Naive thymus-derived CD4-positive, alpha-beta T cell (primary cell): ENCODE measurements around the gene CRTC1. TPM values are rescaled to one million over a fixed set of nuclear protein-coding genes. Genes with fewer than 3 reads are reported as not detected.

ENCODE experiments used
- ATAC-seq: fragments of 150-1000 bp; cut with Tn5 transposase; 2 replicates; pipeline ENCODE4 v1.10.0; 2021; ENCODE audit warnings: mild to moderate bottlenecking, moderate library complexity
- CTCF ChIA-PET: fragments of 350-600 bp; sonication (Branson Sonifier 250); formaldehyde crosslinking; loops from one replicate; lab custom pipeline; 2021; ENCODE audit warnings: antibody characterized with exemption; lab: Charles Lee
- POLR2A ChIA-PET: fragments of 350-600 bp; sonication (Branson Sonifier 250); formaldehyde crosslinking; loops from one replicate; lab custom pipeline; 2021; ENCODE audit warnings: antibody characterized with exemption, inconsistent platforms; lab: Charles Lee
- DNase-seq, 9 donors: peaks; one replicate each; pipeline versions ENCODE4 v3.0.0 to v3.0.0-alpha.2; 2020 to 2022; ENCODE audit warnings: mixed read lengths in 1 of 9
- H3K27ac ChIP-seq: one replicate; pipeline ENCODE4 v1.7.0; 2013; ENCODE audit warnings: mild to moderate bottlenecking, low read depth, low read length, moderate library complexity
- H3K27me3 ChIP-seq, 2 donors: one replicate each; pipeline ENCODE4 v1.7.0; 2013; ENCODE audit warnings: low read length in 2 of 2, mild to moderate bottlenecking in 2 of 2, moderate library complexity in 2 of 2; ENCODE audit not compliant: control insufficient read depth in 2 of 2, insufficient read depth in 2 of 2
- H3K36me3 ChIP-seq, 3 experiments: 1 replicate in 2 of 3; 2 replicates in 1 of 3; pipeline ENCODE4 v1.7.0; 2013; ENCODE audit warnings: low read length in 3 of 3, mild to moderate bottlenecking in 3 of 3, moderate library complexity in 1 of 3; ENCODE audit not compliant: insufficient read depth in 3 of 3, control insufficient read depth in 2 of 3
- H3K4me1 ChIP-seq, 2 donors: one replicate each; pipeline ENCODE4 v1.7.0; 2013; ENCODE audit warnings: low read length in 2 of 2, mild to moderate bottlenecking in 2 of 2, moderate library complexity in 1 of 2; ENCODE audit not compliant: control insufficient read depth in 2 of 2, insufficient read depth in 2 of 2
- H3K4me3 ChIP-seq: 2 replicates; pipeline ENCODE4 v1.7.0; 2013; ENCODE audit warnings: mild to moderate bottlenecking, low read length
- H3K9me3 ChIP-seq, 3 experiments: 1 replicate in 2 of 3; 2 replicates in 1 of 3; pipeline ENCODE4 v1.7.0; 2013; ENCODE audit warnings: low read length in 3 of 3; ENCODE audit not compliant: control insufficient read depth in 2 of 3
- H3K27ac Mint-ChIP-seq, 9 donors: one replicate each; pipeline ENCODE4 v1.8.0; 2020 to 2022; ENCODE audit warnings: mixed read lengths in 9 of 9, mild to moderate bottlenecking in 8 of 9, moderate library complexity in 5 of 9, inconsistent platforms in 2 of 9
- H3K27me3 Mint-ChIP-seq, 5 donors: one replicate each; pipeline ENCODE4 v1.8.0; 2021 to 2022; ENCODE audit warnings: mixed read lengths in 5 of 5, mild to moderate bottlenecking in 1 of 5
- H3K36me3 Mint-ChIP-seq, 5 donors: one replicate each; pipeline ENCODE4 v1.8.0; 2020 to 2022; ENCODE audit warnings: mixed read lengths in 5 of 5, mild to moderate bottlenecking in 3 of 5, inconsistent platforms in 1 of 5
- H3K4me1 Mint-ChIP-seq, 7 donors: one replicate each; pipeline ENCODE4 v1.8.0; 2020 to 2022; ENCODE audit warnings: mixed read lengths in 7 of 7, mild to moderate bottlenecking in 3 of 7, inconsistent platforms in 1 of 7
- H3K4me3 Mint-ChIP-seq, 10 donors: one replicate each; pipeline ENCODE4 v1.8.0; 2020 to 2022; ENCODE audit warnings: mild to moderate bottlenecking in 10 of 10, mixed read lengths in 10 of 10, moderate library complexity in 6 of 10, inconsistent platforms in 2 of 10
- H3K9me3 Mint-ChIP-seq, 11 donors: one replicate each; pipeline ENCODE4 v1.8.0; 2020 to 2022; ENCODE audit warnings: mixed read lengths in 11 of 11, mild to moderate bottlenecking in 4 of 11, inconsistent platforms in 1 of 11, moderate library complexity in 1 of 11
- intact Hi-C, 2 donors: fragments of 100-400 bp; cut with micrococcal nuclease; formaldehyde crosslinking; loops; one replicate each; pipeline ENCODE4 v1.15.1; 2023
- polyA plus RNA-seq, 2 donors: library from polyadenylated mRNA; unstranded; fragments of 300-500 nt; fragmentation: Illumina TruSeq; gene quantifications; one replicate each; pipeline ENCODE4 v1.2.3, GENCODE V29; 2021
- total RNA-seq, 6 experiments: library from RNA in 5 of 6; stranded (reverse) in 5 of 6; gene quantifications; 1 replicate in 5 of 6; 2 replicates in 1 of 6; pipeline ENCODE4 v1.2.3 and lab custom pipeline; 2021 to 2026

Gene CRTC1
- total and polyA plus RNA-seq, 7 experiments from 2014 or later: 0.97 to 23.4 (median 20.5) TPM

DNA sequence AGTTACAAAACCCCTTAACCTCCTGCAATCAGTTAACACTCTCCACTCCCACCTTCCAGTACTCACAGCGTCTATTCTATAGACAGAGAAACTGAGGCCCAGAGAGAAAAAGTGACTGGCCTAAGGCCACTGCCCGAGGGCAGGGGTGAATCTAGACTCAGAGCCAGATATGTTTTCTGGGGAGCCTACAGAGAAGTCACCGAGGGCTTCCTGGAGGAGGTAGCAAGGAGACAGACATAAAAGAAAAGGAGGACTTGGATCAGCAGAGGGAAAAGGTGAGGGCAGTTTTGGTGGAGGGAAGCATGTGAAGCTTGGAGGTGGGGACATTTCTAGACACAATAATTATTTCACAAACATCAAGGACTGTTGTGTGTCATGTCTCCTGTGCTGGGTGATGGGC is 109.2 kb downstream of the CRTC1 start:
- intact Hi-C loops: no loop called here
- Mint-ChIP-seq H3K4me1 (peaks cover 12 to 28% (median 18%) of the 10 kb centered on the region in 7 donors), H3K36me3 (peaks cover 0 to 5% (median 0%) of the 10 kb centered on the region in 5 donors), H3K27ac (peak overlapping the region in 1 of 9 donors; percentile 42), H3K9me3 (peaks cover 0 to 6% (median 0%) of the 10 kb centered on the region in 11 donors), H3K4me3 (no peak overlapping the region), H3K27me3 (peaks cover 51 to 83% (median 59%) of the 10 kb centered on the region in 5 donors)
- POLR2A ChIA-PET: no interaction called here
- no peaks in the 10 kb centered on the region for H3K36me3 ChIP-seq
- ATAC-seq (no peak), DNase-seq (no peak)
- no peaks in the 10 kb centered on the region for H3K9me3 ChIP-seq
- CTCF ChIA-PET: no interaction called here
- H3K4me1 ChIP-seq: peaks cover 11 to 20% of the 10 kb centered on the region in 2 donors
- no peak overlapping the region for H3K4me3 ChIP-seq
- H3K27me3 ChIP-seq: peaks cover 2 to 26% of the 10 kb centered on the region in 2 donors
- H3K27ac ChIP-seq: no peak overlapping the region

DNA sequence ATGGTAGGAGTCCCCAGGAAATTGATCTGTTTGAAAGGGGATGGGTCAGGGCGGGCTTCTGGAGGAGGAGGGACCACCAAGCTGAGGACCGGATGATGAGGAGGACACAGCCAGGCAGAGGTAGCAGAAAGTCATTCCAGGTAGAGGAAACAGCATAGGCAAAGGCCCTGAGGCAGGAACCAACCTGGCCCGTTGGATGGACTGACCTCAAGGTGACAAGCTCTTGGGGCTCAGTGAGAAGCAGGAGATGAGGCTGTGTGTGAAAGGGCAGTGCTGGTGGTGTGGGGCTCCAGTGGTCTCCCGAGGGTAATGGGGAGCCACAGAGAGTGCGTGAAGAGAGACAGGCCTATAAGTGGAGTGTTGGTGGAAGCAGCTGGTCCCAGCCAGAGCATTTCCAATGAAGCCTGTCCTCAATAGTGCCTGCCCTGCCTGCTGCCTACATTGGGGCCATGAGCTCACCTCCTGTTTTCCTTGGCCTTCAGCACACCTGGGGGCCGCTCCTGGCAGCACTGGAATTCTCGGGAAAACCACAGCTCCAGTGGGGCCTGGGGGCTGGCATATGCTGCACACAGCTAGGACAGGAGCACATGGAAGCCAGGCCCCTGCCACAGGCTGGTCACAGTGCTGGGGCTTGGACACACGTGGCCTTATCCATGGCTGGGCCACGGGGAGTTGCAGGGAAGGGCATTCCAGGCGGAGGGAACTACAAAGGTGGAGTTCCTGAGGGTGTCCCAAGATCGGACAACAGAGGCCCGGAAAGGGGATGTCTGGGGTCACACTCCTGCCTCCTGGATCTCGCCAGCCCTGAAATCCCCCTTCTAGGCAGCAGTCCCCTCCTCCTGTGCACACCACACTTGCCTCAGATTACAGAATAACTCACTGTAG is 109.9 kb downstream of the CRTC1 start:
- no peaks in the 10 kb centered on the region for H3K9me3 ChIP-seq
- no peak overlapping the region for H3K4me3 ChIP-seq
- H3K9me3 Mint-ChIP-seq: peaks cover 0 to 6% (median 0%) of the 10 kb centered on the region in 11 donors
- ATAC-seq (no peak), DNase-seq (no peak)
- H3K27ac ChIP-seq: no peak overlapping the region
- peaks cover 0 to 5% (median 0%) of the 10 kb centered on the region in 5 donors for H3K36me3 Mint-ChIP-seq
- ChIA-PET CTCF (no interaction called here), POLR2A (no interaction called here)
- no peak overlapping the region for H3K4me3 Mint-ChIP-seq
- peaks cover 2 to 25% of the 10 kb centered on the region in 2 donors for H3K27me3 ChIP-seq
- peaks cover 10 to 24% (median 16%) of the 10 kb centered on the region in 7 donors for H3K4me1 Mint-ChIP-seq
- H3K4me1 ChIP-seq: peaks cover 11 to 20% of the 10 kb centered on the region in 2 donors
- intact Hi-C loops: no loop called here
- peak overlapping the region in 1 of 9 donors; percentile 42 for H3K27ac Mint-ChIP-seq
- H3K36me3 ChIP-seq: no peaks in the 10 kb centered on the region
- H3K27me3 Mint-ChIP-seq: peaks cover 45 to 76% (median 57%) of the 10 kb centered on the region in 5 donors

DNA sequence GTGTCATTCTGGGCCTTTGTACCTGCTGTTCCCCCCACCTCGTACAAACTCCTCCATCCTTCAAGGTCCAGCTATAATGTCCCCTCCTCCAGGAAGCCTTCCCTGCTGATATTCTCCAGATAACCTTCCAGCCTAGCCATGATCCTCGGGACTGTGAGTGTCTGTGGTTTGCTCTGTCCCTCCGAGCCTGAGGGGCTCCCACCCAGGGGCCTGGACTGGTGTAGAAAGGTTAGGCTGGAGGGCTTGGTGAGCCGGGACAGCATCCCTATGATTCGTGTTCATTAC is 110.5 kb downstream of the CRTC1 start:
- peaks cover 2 to 19% of the 10 kb centered on the region in 2 donors for H3K27me3 ChIP-seq

DNA sequence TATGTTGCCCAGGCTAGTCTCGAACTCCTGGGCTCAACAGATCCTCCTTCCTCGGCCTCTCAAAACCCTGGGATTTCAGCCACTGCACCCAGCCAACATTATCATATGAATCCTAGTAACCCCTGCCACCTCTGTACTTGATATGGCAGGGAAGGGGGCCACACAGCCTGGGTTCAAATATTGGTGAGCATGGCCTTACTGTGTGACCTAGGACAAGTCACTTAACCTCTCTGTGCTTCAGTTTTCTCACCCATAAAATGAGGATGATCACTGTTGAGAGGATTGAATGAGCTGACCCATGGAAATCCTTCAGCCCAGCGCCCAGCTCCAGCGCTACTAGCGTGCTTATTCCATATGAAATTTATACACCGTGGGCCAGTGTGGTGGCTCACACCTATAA is 111.2 kb downstream of the CRTC1 start:
- peaks cover 0 to 6% (median 0%) of the 10 kb centered on the region in 11 donors for H3K9me3 Mint-ChIP-seq
- POLR2A ChIA-PET: interaction anchor here (0.7 kb wide), 1 partner anchor 14 kb away, joined by 4 read pairs; no protein-coding TSS in a partner anchor
- Histone ChIP-seq H3K27ac (no peak overlapping the region), H3K9me3 (no peaks in the 10 kb centered on the region), H3K4me1 (peaks cover 0 to 8% of the 10 kb centered on the region in 2 donors), H3K36me3 (no peaks in the 10 kb centered on the region), H3K4me3 (no peak overlapping the region), H3K27me3 (peaks cover 2 to 16% of the 10 kb centered on the region in 2 donors)
- no peak overlapping the region for H3K4me3 Mint-ChIP-seq
- intact Hi-C loops: no loop called here
- H3K27me3 Mint-ChIP-seq: peaks cover 41 to 65% (median 51%) of the 10 kb centered on the region in 5 donors
- peaks cover 0 to 4% (median 0%) of the 10 kb centered on the region in 5 donors for H3K36me3 Mint-ChIP-seq
- no peak for DNase-seq
- peaks cover 4 to 14% (median 7%) of the 10 kb centered on the region in 7 donors for H3K4me1 Mint-ChIP-seq
- H3K27ac Mint-ChIP-seq: no peak overlapping the region
- ATAC-seq: no peak
- CTCF ChIA-PET: no interaction called here

More for the DNA sequence above, 110.5 kb downstream of the CRTC1 start:
- H3K9me3 ChIP-seq: no peaks in the 10 kb centered on the region
- Mint-ChIP-seq H3K36me3 (peaks cover 0 to 5% (median 0%) of the 10 kb centered on the region in 5 donors), H3K4me1 (peaks cover 7 to 20% (median 13%) of the 10 kb centered on the region in 7 donors), H3K4me3 (no peak overlapping the region), H3K27ac (no peak overlapping the region), H3K27me3 (peaks cover 45 to 72% (median 57%) of the 10 kb centered on the region in 5 donors), H3K9me3 (peaks cover 0 to 6% (median 0%) of the 10 kb centered on the region in 11 donors)
- H3K4me1 ChIP-seq: peaks cover 7 to 15% of the 10 kb centered on the region in 2 donors
- CTCF ChIA-PET: no interaction called here
- no peak overlapping the region for H3K4me3 ChIP-seq
- no peak overlapping the region for H3K27ac ChIP-seq
- H3K36me3 ChIP-seq: no peaks in the 10 kb centered on the region
- no peak for DNase-seq
- ATAC-seq: no peak
- intact Hi-C loops: no loop called here
- POLR2A ChIA-PET: interaction anchor here (0.7 kb wide), 1 partner anchor 13 kb away, joined by 4 read pairs; no protein-coding TSS in a partner anchor

DNA sequence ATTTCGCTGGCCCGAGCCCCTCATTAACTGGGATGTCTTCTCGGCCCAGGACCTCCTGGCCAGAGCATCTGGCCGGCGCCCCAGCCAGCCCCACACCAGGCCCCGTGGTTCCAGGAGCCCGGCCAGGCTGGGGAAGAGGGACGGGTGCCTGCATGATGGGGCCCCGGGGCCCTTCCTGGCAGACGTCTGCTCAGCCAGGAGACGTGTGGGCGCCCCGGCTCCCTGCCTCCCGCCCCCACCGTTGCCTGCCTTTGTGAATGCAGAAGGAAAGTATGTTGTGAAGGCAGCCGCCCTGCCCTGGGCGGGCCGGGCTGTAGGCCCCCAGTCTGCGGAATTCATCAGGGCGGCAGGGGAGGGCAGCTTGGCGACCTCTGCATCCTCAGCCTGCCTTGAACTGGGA is 112.1 kb downstream of the CRTC1 start:
- peaks cover 0 to 7% (median under 1%) of the 10 kb centered on the region in 7 donors for H3K4me1 Mint-ChIP-seq
- Histone ChIP-seq H3K9me3 (no peaks in the 10 kb centered on the region), H3K36me3 (no peaks in the 10 kb centered on the region), H3K27ac (no peak overlapping the region), H3K27me3 (peaks cover under 1 to 12% of the 10 kb centered on the region in 2 donors), H3K4me1 (peaks cover 0 to 5% of the 10 kb centered on the region in 2 donors), H3K4me3 (no peak overlapping the region)
- no peak overlapping the region for H3K27ac Mint-ChIP-seq
- H3K27me3 Mint-ChIP-seq: peaks cover 35 to 57% (median 45%) of the 10 kb centered on the region in 5 donors
- no peak for DNase-seq
- ATAC-seq: no peak
- no peak overlapping the region for H3K4me3 Mint-ChIP-seq
- CTCF ChIA-PET: no interaction called here
- POLR2A ChIA-PET: no interaction called here
- peaks cover 0 to 6% (median 0%) of the 10 kb centered on the region in 11 donors for H3K9me3 Mint-ChIP-seq
- H3K36me3 Mint-ChIP-seq: no peaks in the 10 kb centered on the region
- intact Hi-C loops: no loop called here

DNA sequence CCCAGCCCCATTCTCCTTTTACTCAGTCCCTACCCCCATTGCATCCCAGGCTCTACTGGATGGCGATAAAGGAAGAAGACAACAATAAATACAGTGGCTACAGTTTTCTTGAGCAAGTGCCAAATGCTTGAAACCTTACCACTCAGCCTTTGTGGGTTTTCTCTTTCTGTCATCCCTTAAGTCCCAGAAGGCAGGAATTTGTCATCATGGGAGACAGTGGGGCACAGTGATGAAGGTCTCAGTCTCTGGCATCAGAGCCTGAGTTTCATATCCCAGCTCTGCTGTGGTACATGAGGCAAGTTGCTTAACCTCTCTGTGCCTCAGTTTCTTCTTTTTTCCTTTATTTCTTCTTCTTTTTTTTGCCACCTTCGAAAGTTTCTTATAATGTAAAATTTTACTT is 112.8 kb downstream of the CRTC1 start:
- no peaks in the 10 kb centered on the region for H3K4me1 ChIP-seq
- peaks cover 0 to 10% of the 10 kb centered on the region in 2 donors for H3K27me3 ChIP-seq
- H3K4me3 ChIP-seq: no peak overlapping the region
- Mint-ChIP-seq H3K27me3 (peaks cover 34 to 51% (median 38%) of the 10 kb centered on the region in 5 donors), H3K4me1 (peaks cover 0 to 5% (median 0%) of the 10 kb centered on the region in 7 donors), H3K36me3 (no peaks in the 10 kb centered on the region), H3K9me3 (peaks cover 0 to 6% (median 0%) of the 10 kb centered on the region in 11 donors), H3K27ac (no peak overlapping the region), H3K4me3 (no peak overlapping the region)
- H3K9me3 ChIP-seq: no peaks in the 10 kb centered on the region
- ChIA-PET CTCF (interaction anchor here (0.6 kb wide), 1 partner anchor 1140 kb away, joined by 4 read pairs; no protein-coding TSS in a partner anchor), POLR2A (no interaction called here)
- no peak overlapping the region for H3K27ac ChIP-seq
- no peak for ATAC-seq
- no peak for DNase-seq
- no peaks in the 10 kb centered on the region for H3K36me3 ChIP-seq
- intact Hi-C loops: no loop called here
